Right lobe of liver (tissue), 4 donors: Measurements from ENCODE around the gene PCSK4.

Source experiments
- CTCF ChIP-seq, 4 donors: fragments of 200-600 bp in 3 of 4; fragments of 450-650 bp in 1 of 4; IDR thresholded peaks; one replicate each; pipeline versions ENCODE4 v1.5.1 to v1.8.0; 2016 to 2022; ENCODE audit warnings: antibody characterized with exemption in 4 of 4, mild to moderate bottlenecking in 2 of 4
- POLR2A ChIP-seq: fragments of 450-650 bp; IDR thresholded peaks from one replicate; pipeline ENCODE4 v1.6.1; 2017; ENCODE audit warnings: antibody characterized with exemption, mild to moderate bottlenecking
- donor health status: DM: no; HTN: no; CAD: no.
- donor health status: DM: no; HTN: no; CAD: no.
- donor health status: DM: no; HTN: yes; CAD: no.

GRCh38 chr19:1523412-1524286 lies 33.5 kb upstream of the PCSK4 start, which contains the start of gene PLK5:
- no peak for TF ChIP-seq CTCF (IDR thresholded peaks at IDR 0.05)
- TF ChIP-seq POLR2A, result no peak
